ENCODE measurements around the gene NDNF.

- TF ChIP-seq, protein P1, sequence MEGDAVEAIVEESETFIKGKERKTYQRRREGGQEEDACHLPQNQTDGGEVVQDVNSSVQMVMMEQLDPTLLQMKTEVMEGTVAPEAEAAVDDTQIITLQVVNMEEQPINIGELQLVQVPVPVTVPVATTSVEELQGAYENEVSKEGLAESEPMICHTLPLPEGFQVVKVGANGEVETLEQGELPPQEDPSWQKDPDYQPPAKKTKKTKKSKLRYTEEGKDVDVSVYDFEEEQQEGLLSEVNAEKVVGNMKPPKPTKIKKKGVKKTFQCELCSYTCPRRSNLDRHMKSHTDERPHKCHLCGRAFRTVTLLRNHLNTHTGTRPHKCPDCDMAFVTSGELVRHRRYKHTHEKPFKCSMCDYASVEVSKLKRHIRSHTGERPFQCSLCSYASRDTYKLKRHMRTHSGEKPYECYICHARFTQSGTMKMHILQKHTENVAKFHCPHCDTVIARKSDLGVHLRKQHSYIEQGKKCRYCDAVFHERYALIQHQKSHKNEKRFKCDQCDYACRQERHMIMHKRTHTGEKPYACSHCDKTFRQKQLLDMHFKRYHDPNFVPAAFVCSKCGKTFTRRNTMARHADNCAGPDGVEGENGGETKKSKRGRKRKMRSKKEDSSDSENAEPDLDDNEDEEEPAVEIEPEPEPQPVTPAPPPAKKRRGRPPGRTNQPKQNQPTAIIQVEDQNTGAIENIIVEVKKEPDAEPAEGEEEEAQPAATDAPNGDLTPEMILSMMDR (conservative IDR thresholded peaks at IDR 0.05): no peak
- no peak for TF ChIP-seq ZFX (IDR thresholded peaks at IDR 0.05)
These were observed 11.1 kb downstream of the NDNF start for GRCh38 chr4:121061215-121061614.
